SHP77 treated with DMSO at 0.1 percent for 48 hours (cell line): Measurements from ENCODE around the gene PHLDB2.

Experiments
- DNase-seq: peaks from one replicate; lab custom pipeline; 2025; lab: John Stamatoyannopoulos, UW

Gene PHLDB2

GRCh38 chr3:111884411-111885018, 25.4 kb downstream of the PHLDB2 start:
- no peak for DNase-seq

- no peak for DNase-seq
Observed at GRCh38 chr3:111885578-111885977, 26.5 kb downstream of the PHLDB2 start.

- no peak for DNase-seq
Observed at GRCh38 chr3:111890051-111890580, 31.1 kb downstream of the PHLDB2 start.

GRCh38 chr3:111892070-111892469, 33.0 kb downstream of the PHLDB2 start:
- DNase-seq: no peak

- DNase-seq: peak; percentile 7
Observed at GRCh38 chr3:111895071-111895470, 36.0 kb downstream of the PHLDB2 start.

GRCh38 chr3:111899966-111900365, 40.9 kb downstream of the PHLDB2 start:
- DNase-seq: no peak

- no peak for DNase-seq
Observed at GRCh38 chr3:111901637-111902036, 42.6 kb downstream of the PHLDB2 start.

- DNase-seq: no peak
Observed at GRCh38 chr3:111902534-111902933, 43.5 kb downstream of the PHLDB2 start.

- no peak for DNase-seq
Observed at GRCh38 chr3:111903067-111903511, 44.0 kb downstream of the PHLDB2 start.

- DNase-seq: no peak
Observed at GRCh38 chr3:111904376-111905241, 45.5 kb downstream of the PHLDB2 start.

GRCh38 chr3:111906656-111907055, 47.6 kb downstream of the PHLDB2 start:
- DNase-seq: no peak

GRCh38 chr3:111907151-111907550, 48.1 kb downstream of the PHLDB2 start:
- no peak for DNase-seq

GRCh38 chr3:111910806-111911205, 51.7 kb downstream of the PHLDB2 start:
- no peak for DNase-seq

- DNase-seq: no peak
Observed at GRCh38 chr3:111911446-111911845, 52.4 kb downstream of the PHLDB2 start.

GRCh38 chr3:111913163-111913763, 54.2 kb downstream of the PHLDB2 start:
- DNase-seq: no peak

GRCh38 chr3:111915905-111916304, 56.8 kb downstream of the PHLDB2 start:
- no peak for DNase-seq

- no peak for DNase-seq
Observed at GRCh38 chr3:111917300-111917699, 58.2 kb downstream of the PHLDB2 start.

- no peak for DNase-seq
Observed at GRCh38 chr3:111919370-111920065, 60.5 kb downstream of the PHLDB2 start.

- no peak for DNase-seq
Observed at GRCh38 chr3:111921181-111921580, 62.1 kb downstream of the PHLDB2 start.

- no peak for DNase-seq
Observed at GRCh38 chr3:111923095-111923771, 64.2 kb downstream of the PHLDB2 start.

- no peak for DNase-seq
Observed at GRCh38 chr3:111923806-111924205, 64.7 kb downstream of the PHLDB2 start.

GRCh38 chr3:111924283-111924682, 65.2 kb downstream of the PHLDB2 start:
- peak; percentile 89 for DNase-seq
